ENCODE data around the gene PHB1. TPM values are rescaled to one million over a fixed set of nuclear protein-coding genes. Genes with fewer than 3 reads are reported as not detected.

The PHB1 gene
- total and polyA plus RNA-seq, 2 experiments from 2014 or later = 194 to 211 TPM

DNA sequence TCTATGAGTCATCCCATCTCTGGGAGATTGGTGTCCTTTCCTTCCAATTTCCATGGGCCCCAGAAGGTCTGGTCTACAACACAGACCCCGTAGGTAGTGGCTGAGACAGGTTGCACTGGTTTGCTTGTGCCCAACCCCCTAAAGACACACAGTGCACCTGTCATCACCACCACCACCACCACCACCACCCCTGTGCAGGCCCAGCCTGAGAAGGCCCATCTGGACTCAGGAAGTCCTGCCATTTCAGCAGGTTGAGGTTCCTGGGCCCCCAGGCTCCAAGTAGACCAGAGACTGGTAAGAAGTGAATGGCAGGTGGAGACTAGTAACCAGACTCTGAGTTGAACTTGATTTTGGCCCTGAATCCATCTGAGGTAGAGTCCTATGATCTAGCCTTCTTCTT is 25.9 kb upstream of the PHB1 start:
- no peak overlapping the region for H3K27ac Mint-ChIP-seq
- no peaks in the 10 kb centered on the region for H3K9me3 Mint-ChIP-seq
- ATAC-seq = no peak
- Histone ChIP-seq H3K4me1 (ENCODE audit: insufficient read depth) (peaks cover 17% of the 10 kb centered on the region; the same call in 1 of the 2 replicates), H4K20me1 (replicated peaks; ENCODE audit: insufficient read depth) (no peaks in the 10 kb centered on the region), H3K27me3 (ENCODE audit: insufficient read depth) (peaks cover 27% of the 10 kb centered on the region), H3K27ac (ENCODE audit: low read depth) (no peak overlapping the region), H3K9me2 (ENCODE audit: insufficient read depth) (peaks cover 2% of the 10 kb centered on the region; the same call in 1 of the 2 replicates), H3K36me3 (ENCODE audit: insufficient read depth) (peaks cover 3% of the 10 kb centered on the region; the same call in 1 of the 2 replicates), H3K4me3 (no peak overlapping the region), H2AFZ (no peak overlapping the region), H3K79me2 (replicated peaks; ENCODE audit: insufficient read depth) (no peaks in the 10 kb centered on the region), H3F3A (replicated peaks; ENCODE audit: low read depth) (no peaks in the 10 kb centered on the region), H3K4me2 (no peak overlapping the region)
- TF ChIP-seq, protein P1, sequence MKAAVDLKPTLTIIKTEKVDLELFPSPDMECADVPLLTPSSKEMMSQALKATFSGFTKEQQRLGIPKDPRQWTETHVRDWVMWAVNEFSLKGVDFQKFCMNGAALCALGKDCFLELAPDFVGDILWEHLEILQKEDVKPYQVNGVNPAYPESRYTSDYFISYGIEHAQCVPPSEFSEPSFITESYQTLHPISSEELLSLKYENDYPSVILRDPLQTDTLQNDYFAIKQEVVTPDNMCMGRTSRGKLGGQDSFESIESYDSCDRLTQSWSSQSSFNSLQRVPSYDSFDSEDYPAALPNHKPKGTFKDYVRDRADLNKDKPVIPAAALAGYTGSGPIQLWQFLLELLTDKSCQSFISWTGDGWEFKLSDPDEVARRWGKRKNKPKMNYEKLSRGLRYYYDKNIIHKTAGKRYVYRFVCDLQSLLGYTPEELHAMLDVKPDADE (IDR thresholded peaks at IDR 0.05) = no peak
- TF ChIP-seq, protein P2, sequence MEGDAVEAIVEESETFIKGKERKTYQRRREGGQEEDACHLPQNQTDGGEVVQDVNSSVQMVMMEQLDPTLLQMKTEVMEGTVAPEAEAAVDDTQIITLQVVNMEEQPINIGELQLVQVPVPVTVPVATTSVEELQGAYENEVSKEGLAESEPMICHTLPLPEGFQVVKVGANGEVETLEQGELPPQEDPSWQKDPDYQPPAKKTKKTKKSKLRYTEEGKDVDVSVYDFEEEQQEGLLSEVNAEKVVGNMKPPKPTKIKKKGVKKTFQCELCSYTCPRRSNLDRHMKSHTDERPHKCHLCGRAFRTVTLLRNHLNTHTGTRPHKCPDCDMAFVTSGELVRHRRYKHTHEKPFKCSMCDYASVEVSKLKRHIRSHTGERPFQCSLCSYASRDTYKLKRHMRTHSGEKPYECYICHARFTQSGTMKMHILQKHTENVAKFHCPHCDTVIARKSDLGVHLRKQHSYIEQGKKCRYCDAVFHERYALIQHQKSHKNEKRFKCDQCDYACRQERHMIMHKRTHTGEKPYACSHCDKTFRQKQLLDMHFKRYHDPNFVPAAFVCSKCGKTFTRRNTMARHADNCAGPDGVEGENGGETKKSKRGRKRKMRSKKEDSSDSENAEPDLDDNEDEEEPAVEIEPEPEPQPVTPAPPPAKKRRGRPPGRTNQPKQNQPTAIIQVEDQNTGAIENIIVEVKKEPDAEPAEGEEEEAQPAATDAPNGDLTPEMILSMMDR (conservative IDR thresholded peaks at IDR 0.05; ENCODE audit: low read depth in 2 of 2) = no peak
- H3K36me3 Mint-ChIP-seq (ENCODE audit: low read depth) = no peaks in the 10 kb centered on the region
- peaks cover 26% of the 10 kb centered on the region for H3K4me1 Mint-ChIP-seq
- H3K27me3 Mint-ChIP-seq (ENCODE audit: insufficient read depth, low read depth, poor library complexity) = peaks cover 28% of the 10 kb centered on the region
- no peak for DNase-seq (ENCODE audit: low spot score)
- H3K4me3 Mint-ChIP-seq = no peak overlapping the region

DNA sequence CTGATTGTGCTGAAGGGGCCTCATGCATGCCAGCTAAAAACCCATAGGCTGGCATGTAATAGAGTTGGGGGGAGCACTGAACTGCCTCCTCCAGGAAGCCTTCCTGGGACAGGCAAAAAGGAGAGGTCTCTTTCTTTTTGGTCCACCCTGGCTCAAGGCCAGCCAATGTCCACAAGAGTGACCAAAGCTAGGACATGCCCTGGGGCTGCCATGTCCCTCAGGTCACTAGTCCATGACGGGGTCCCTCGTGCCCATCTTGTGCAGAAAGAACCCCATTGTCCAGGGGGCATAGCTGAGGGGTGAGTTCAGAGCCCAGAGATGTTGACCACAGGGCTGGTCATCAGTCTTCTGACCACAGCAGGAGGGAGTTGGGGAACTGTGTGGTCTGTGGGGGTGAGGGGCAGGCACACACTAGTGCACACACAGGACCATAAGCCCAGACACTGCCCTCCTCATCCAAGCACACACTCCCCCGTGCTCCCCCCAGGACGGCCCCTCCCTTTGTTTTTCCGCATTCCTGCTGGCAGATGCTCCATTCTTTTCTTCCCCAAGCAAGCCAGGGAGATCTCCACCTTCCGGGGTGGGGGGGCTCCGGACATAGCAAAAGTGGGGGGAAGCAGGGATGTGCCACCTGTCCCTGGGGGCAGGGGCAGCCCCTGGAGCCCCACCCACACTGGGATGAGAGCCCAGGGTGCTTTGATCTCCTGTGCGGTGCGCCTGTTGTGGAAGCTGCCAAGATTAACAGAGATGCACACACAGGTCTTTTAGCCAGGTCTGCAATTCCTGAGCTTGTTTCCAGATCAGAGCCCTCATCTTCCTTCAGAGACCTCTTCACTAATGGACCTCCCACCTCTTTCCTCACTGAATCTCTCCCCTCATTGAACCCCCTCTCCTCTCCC is 25.2 kb upstream of the PHB1 start:
- no peaks in the 10 kb centered on the region for H4K20me1 ChIP-seq (replicated peaks; ENCODE audit: insufficient read depth)
- no peak for ATAC-seq
- Mint-ChIP-seq H3K4me1 (peaks cover 29% of the 10 kb centered on the region), H3K27ac (no peak overlapping the region), H3K9me3 (no peaks in the 10 kb centered on the region), H3K27me3 (ENCODE audit: insufficient read depth, low read depth, poor library complexity) (peaks cover 29% of the 10 kb centered on the region), H3K4me3 (peak overlapping the region; percentile 60; the same call in 1 of the 3 replicates), H3K36me3 (ENCODE audit: low read depth) (no peaks in the 10 kb centered on the region)
- H3K4me3 ChIP-seq = peak overlapping the region; percentile 76
- no peak overlapping the region for H3K27ac ChIP-seq (ENCODE audit: low read depth)
- H3K4me2 ChIP-seq = peak overlapping the region; percentile 94
- H3K79me2 ChIP-seq (replicated peaks; ENCODE audit: insufficient read depth) = no peaks in the 10 kb centered on the region
- peaks cover 27% of the 10 kb centered on the region for H3K27me3 ChIP-seq (ENCODE audit: insufficient read depth)
- no peak for DNase-seq (ENCODE audit: low spot score)
- H2AFZ ChIP-seq = peak overlapping the region; percentile 99
- no peaks in the 10 kb centered on the region for H3F3A ChIP-seq (replicated peaks; ENCODE audit: low read depth)
- H3K4me1 ChIP-seq (ENCODE audit: insufficient read depth) = peaks cover 22% of the 10 kb centered on the region; the same call in 1 of the 2 replicates
- H3K9me2 ChIP-seq (ENCODE audit: insufficient read depth) = peaks cover 2% of the 10 kb centered on the region; the same call in 1 of the 2 replicates
- H3K36me3 ChIP-seq (ENCODE audit: insufficient read depth) = peaks cover 3% of the 10 kb centered on the region; the same call in 1 of the 2 replicates
- no peak for TF ChIP-seq EZH2phosphoT487 (IDR thresholded peaks at IDR 0.05; ENCODE audit: unreplicated experiment)
- TF ChIP-seq POLR2AphosphoS5 (IDR thresholded peaks at IDR 0.05; ENCODE audit: low read depth) = no peak
- no peak for TF ChIP-seq JUNB (IDR thresholded peaks at IDR 0.05; ENCODE audit: unreplicated experiment)
- no peak for TF ChIP-seq EZH2 (IDR thresholded peaks at IDR 0.05; ENCODE audit: low read depth, unreplicated experiment)
- TF ChIP-seq CREB1 (CRISPR knock-in tag; IDR thresholded peaks at IDR 0.05; ENCODE audit: low read depth) = no peak
- TF ChIP-seq, protein P1 (IDR thresholded peaks at IDR 0.05) = no peak
- TF ChIP-seq, protein P3, sequence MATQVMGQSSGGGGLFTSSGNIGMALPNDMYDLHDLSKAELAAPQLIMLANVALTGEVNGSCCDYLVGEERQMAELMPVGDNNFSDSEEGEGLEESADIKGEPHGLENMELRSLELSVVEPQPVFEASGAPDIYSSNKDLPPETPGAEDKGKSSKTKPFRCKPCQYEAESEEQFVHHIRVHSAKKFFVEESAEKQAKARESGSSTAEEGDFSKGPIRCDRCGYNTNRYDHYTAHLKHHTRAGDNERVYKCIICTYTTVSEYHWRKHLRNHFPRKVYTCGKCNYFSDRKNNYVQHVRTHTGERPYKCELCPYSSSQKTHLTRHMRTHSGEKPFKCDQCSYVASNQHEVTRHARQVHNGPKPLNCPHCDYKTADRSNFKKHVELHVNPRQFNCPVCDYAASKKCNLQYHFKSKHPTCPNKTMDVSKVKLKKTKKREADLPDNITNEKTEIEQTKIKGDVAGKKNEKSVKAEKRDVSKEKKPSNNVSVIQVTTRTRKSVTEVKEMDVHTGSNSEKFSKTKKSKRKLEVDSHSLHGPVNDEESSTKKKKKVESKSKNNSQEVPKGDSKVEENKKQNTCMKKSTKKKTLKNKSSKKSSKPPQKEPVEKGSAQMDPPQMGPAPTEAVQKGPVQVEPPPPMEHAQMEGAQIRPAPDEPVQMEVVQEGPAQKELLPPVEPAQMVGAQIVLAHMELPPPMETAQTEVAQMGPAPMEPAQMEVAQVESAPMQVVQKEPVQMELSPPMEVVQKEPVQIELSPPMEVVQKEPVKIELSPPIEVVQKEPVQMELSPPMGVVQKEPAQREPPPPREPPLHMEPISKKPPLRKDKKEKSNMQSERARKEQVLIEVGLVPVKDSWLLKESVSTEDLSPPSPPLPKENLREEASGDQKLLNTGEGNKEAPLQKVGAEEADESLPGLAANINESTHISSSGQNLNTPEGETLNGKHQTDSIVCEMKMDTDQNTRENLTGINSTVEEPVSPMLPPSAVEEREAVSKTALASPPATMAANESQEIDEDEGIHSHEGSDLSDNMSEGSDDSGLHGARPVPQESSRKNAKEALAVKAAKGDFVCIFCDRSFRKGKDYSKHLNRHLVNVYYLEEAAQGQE (IDR thresholded peaks at IDR 0.05; ENCODE audit: unreplicated experiment) = no peak
- TF ChIP-seq ZNF114 (CRISPR knock-in tag; IDR thresholded peaks at IDR 0.05) = no peak

Data from GM23338 (cell line).